Right forelimb (tissue), 1 donor: ENCODE data around the gene F2RL3.
"Not testable (repeated sequence)": the region's sequence is repeated elsewhere in the genome, so short reads cannot be mapped to it uniquely, and the experiment has no call there.

Experiments
- DNase-seq: peaks from one replicate; pipeline ENCODE4 v3.0.0-alpha.2; 2018

The F2RL3 gene

GRCh38 chr19:16888629-16889365, at the start of gene F2RL3:
F2RL3 (plus strand) TSS chr19:16888999; CDS start chr19:16889190, 191 bp downstream.
- DNase-seq = no peak

GRCh38 chr19:16841391-16841926, 47.3 kb upstream of the F2RL3 start:
- no peak for DNase-seq

- DNase-seq = no peak
Observed at GRCh38 chr19:16846901-16847300, 41.9 kb upstream of the F2RL3 start.

GRCh38 chr19:16847430-16847829, 41.4 kb upstream of the F2RL3 start:
- DNase-seq = no peak

- DNase-seq = no peak
Observed at GRCh38 chr19:16849168-16849567, 39.6 kb upstream of the F2RL3 start.

- no peak for DNase-seq
Observed at GRCh38 chr19:16850133-16850532, 38.7 kb upstream of the F2RL3 start.

- no peak for DNase-seq
Observed at GRCh38 chr19:16851031-16851712, 37.6 kb upstream of the F2RL3 start.

GRCh38 chr19:16853066-16853465, 35.7 kb upstream of the F2RL3 start:
- no peak for DNase-seq

GRCh38 chr19:16856091-16856490, 32.7 kb upstream of the F2RL3 start:
- no peak for DNase-seq

GRCh38 chr19:16859626-16860025, 29.2 kb upstream of the F2RL3 start:
- no peak for DNase-seq

GRCh38 chr19:16860118-16860517, 28.7 kb upstream of the F2RL3 start:
- DNase-seq = no peak

GRCh38 chr19:16861011-16861410, 27.8 kb upstream of the F2RL3 start:
- no peak for DNase-seq

GRCh38 chr19:16861834-16862233, 27.0 kb upstream of the F2RL3 start:
- no peak for DNase-seq

GRCh38 chr19:16862826-16863415, 25.9 kb upstream of the F2RL3 start:
- DNase-seq = no peak

- DNase-seq = no peak
Observed at GRCh38 chr19:16867211-16867610, 21.6 kb upstream of the F2RL3 start.

- no peak for DNase-seq
Observed at GRCh38 chr19:16868423-16869130, 20.2 kb upstream of the F2RL3 start.

- DNase-seq = no peak
Observed at GRCh38 chr19:16869331-16869972, 19.3 kb upstream of the F2RL3 start.

- no peak for DNase-seq
Observed at GRCh38 chr19:16871871-16872270, 16.9 kb upstream of the F2RL3 start.

- DNase-seq = no peak
Observed at GRCh38 chr19:16872728-16873127, 16.1 kb upstream of the F2RL3 start.

GRCh38 chr19:16873594-16873993, 15.2 kb upstream of the F2RL3 start:
- DNase-seq = no peak

GRCh38 chr19:16874250-16874977, 14.4 kb upstream of the F2RL3 start:
- no peak for DNase-seq

- not testable (repeated sequence) for DNase-seq
Observed at GRCh38 chr19:16874978-16875299, 13.9 kb upstream of the F2RL3 start.
